K562 (cell line): Measurements from ENCODE around the gene TELO2. TPM values are rescaled to one million over a fixed set of nuclear protein-coding genes. Genes with fewer than 3 reads are reported as not detected.

ENCODE experiments used
- ATAC-seq: fragments of 200-7000 bp; cut with Tn5 transposase; 3 replicates; pipeline ENCODE4 v1.9.1; 2020; ENCODE audit warnings: moderate library complexity
- BruUV-seq: library from RNA; stranded (reverse); fragments of 400-500 nt; replicated peaks from 2 replicates; lab custom pipeline; 2021; lab: Mats Ljungman, UMichigan
- CTCF ChIA-PET: fragments of 300-600 bp; formaldehyde crosslinking; extraction: SDS; loops from one replicate; lab custom pipeline; 2021; ENCODE audit warnings: low intra/inter-chr PET ratio; lab: Yijun Ruan, JAX
- POLR2A ChIA-PET: fragments of 300-600, 350-650 bp; sonication (Branson Sonifier 250); formaldehyde crosslinking; extraction: SDS; loops from one replicate; lab custom pipeline; 2021; ENCODE audit warnings: antibody characterized with exemption, inconsistent platforms; lab: Yijun Ruan, JAX
- DNase-seq, 4 experiments: peaks; one replicate each; pipeline versions ENCODE4 v3.0.0 to v3.0.0-alpha.2; 2011 to 2018; ENCODE audit warnings: low spot score in 3 of 4, mixed read lengths in 3 of 4; ENCODE audit errors: extremely low read depth in 1 of 4
- FAIRE-seq: peaks from 2 replicates; lab custom pipeline; 2011; peaks lifted over from hg19 to GRCh38; lab: Jason Lieb, UNC
- H2AFZ ChIP-seq: 2 replicates; pipeline ENCODE4 v1.6.0; 2011; ENCODE audit warnings: low read depth, low read length, control low read depth, inconsistent platforms
- H3K27ac ChIP-seq: fragments of 200-600 bp; 3 replicates; pipeline ENCODE4 v1.8.0; 2011; ENCODE audit warnings: low read depth, mild to moderate bottlenecking, control low read depth, inconsistent platforms, low read length, moderate library complexity, mixed read lengths; ENCODE audit errors: extremely low read depth
- H3K27me3 ChIP-seq, 2 experiments: fragments of 300-600 bp in 1 of 2; 2 replicates in 1 of 2; 3 replicates in 1 of 2; pipeline versions ENCODE4 v1.6.0 to v1.8.0; 2011; ENCODE audit warnings: inconsistent platforms in 2 of 2, low read length in 2 of 2, mild to moderate bottlenecking in 1 of 2, mixed read lengths in 1 of 2, moderate library complexity in 1 of 2; ENCODE audit not compliant: control insufficient read depth in 2 of 2, insufficient read depth in 2 of 2
- H3K36me3 ChIP-seq: fragments of 300-600 bp; 3 replicates; pipeline ENCODE4 v1.8.0; 2011; ENCODE audit warnings: mild to moderate bottlenecking, low read length, inconsistent platforms; ENCODE audit not compliant: control insufficient read depth, insufficient read depth
- H3K4me1 ChIP-seq, 2 experiments: fragments of 200-600 bp in 1 of 2; replicated peaks in 1 of 2; 2 replicates in 1 of 2; 3 replicates in 1 of 2; pipeline versions ENCODE4 v1.5.1 to v1.8.0; 2011; ENCODE audit warnings: inconsistent platforms in 2 of 2, low read length in 2 of 2, mild to moderate bottlenecking in 1 of 2, mixed read lengths in 1 of 2, moderate library complexity in 1 of 2; ENCODE audit not compliant: control insufficient read depth in 2 of 2, insufficient read depth in 2 of 2
- H3K4me2 ChIP-seq: 2 replicates; pipeline ENCODE4 v1.6.1; 2011; ENCODE audit warnings: low read length, control low read depth, inconsistent platforms, mixed read lengths; ENCODE audit not compliant: insufficient read depth
- H3K4me3 ChIP-seq: fragments of 200-600 bp; sonication (generic), shearing (Covaris generic); 2 replicates; pipeline ENCODE4 v1.5.1; 2016; ENCODE audit warnings: control low read depth, inconsistent platforms
- H3K79me2 ChIP-seq: fragments of 200-600 bp; 3 replicates; pipeline ENCODE4 v1.8.0; 2011; ENCODE audit warnings: low read length, inconsistent platforms; ENCODE audit not compliant: control insufficient read depth, insufficient read depth
- H3K9ac ChIP-seq, 2 experiments: 2 replicates each; pipeline versions ENCODE4 v1.6.0 to v1.6.1; 2011; ENCODE audit warnings: low read depth in 2 of 2, low read length in 2 of 2, control low read depth in 1 of 2, inconsistent platforms in 1 of 2, mild to moderate bottlenecking in 1 of 2, mixed read lengths in 1 of 2; ENCODE audit not compliant: insufficient read depth in 1 of 2
- H3K9me1 ChIP-seq: one replicate; pipeline ENCODE4 v1.6.0; 2011; ENCODE audit warnings: inconsistent platforms, mild to moderate bottlenecking, low read length, moderate library complexity; ENCODE audit not compliant: control insufficient read depth, insufficient read depth
- H3K9me3 ChIP-seq: replicated peaks from 2 replicates; pipeline ENCODE4 v1.5.1; 2011; ENCODE audit warnings: low read depth, low read length, inconsistent platforms; ENCODE audit not compliant: control insufficient read depth, insufficient read depth
- H4K20me1 ChIP-seq: replicated peaks from 2 replicates; pipeline ENCODE4 v1.6.1; 2011; ENCODE audit warnings: low read length, inconsistent platforms, mixed read lengths; ENCODE audit not compliant: control insufficient read depth, insufficient read depth
- CHD4 ChIP-seq: fragments of 200-600 bp; sonication (generic); IDR thresholded peaks from 3 replicates; pipeline ENCODE4 v1.6.1; 2012; ENCODE audit warnings: low read depth, mild to moderate bottlenecking, mixed read lengths, low read length, inconsistent platforms; ENCODE audit not compliant: insufficient read depth, insufficient replicate concordance, poor library complexity, severe bottlenecking
- KAT8 ChIP-seq: fragments of 450-650 bp; IDR thresholded peaks from 2 replicates; pipeline ENCODE4 v1.6.1; 2016; ENCODE audit warnings: low read depth, mild to moderate bottlenecking
- NCOA2 ChIP-seq, 2 experiments: fragments of 450-650 bp; IDR thresholded peaks; 2 replicates each; pipeline ENCODE4 v1.6.1; 2018; ENCODE audit warnings: mild to moderate bottlenecking in 2 of 2, moderate library complexity in 1 of 2; ENCODE audit not compliant: partially characterized antibody in 2 of 2
- PHB ChIP-seq: fragments of 250-450 bp; sonication (Bioruptor Pico); IDR thresholded peaks from 2 replicates; pipeline ENCODE4 v1.5.0; 2021
- POLR2H ChIP-seq: IDR thresholded peaks from 2 replicates; pipeline ENCODE4 v1.6.1; 2016; ENCODE audit warnings: missing genetic modification characterization, low read depth, mild to moderate bottlenecking, control low read depth, missing compliant biosample characterization, moderate library complexity
- TCF7L2 ChIP-seq: fragments of 150-350 bp; IDR thresholded peaks from 2 replicates; pipeline ENCODE4 v1.6.1; 2016; ENCODE audit warnings: low read depth, mild to moderate bottlenecking, low read length, moderate library complexity
- ZC3H8 ChIP-seq: fragments of 450-650 bp; IDR thresholded peaks from 2 replicates; pipeline ENCODE4 v1.6.1; 2017
- ZSCAN32 ChIP-seq: fragments of 450-650 bp; formaldehyde crosslinking; IDR thresholded peaks from 2 replicates; pipeline ENCODE4 v1.4.0; 2020; ENCODE audit warnings: mild to moderate bottlenecking, moderate library complexity
- WGBS: fragments of 100-300 bp; shearing (Covaris generic); methylation state at CpG from one replicate; pipeline ENCODE4 v1.1.6; 2016; ENCODE audit warnings: low coverage, mixed read lengths; ENCODE audit not compliant: insufficient coverage; ENCODE audit errors: missing lambda C conversion rate; 5-methylcytosine and 5-hydroxymethylcytosine counted together
- in situ Hi-C: fragments of 300-500 bp; cut with MboI; formaldehyde crosslinking; loops from 4 replicates; pipeline ENCODE4 v1.15.0; 2018; ENCODE audit warnings: inconsistent platforms, mixed read lengths
- intact Hi-C: fragments of 100-400 bp; cut with micrococcal nuclease; formaldehyde crosslinking; loops from 2 replicates; pipeline ENCODE4 v1.14.2; 2022
- polyA plus RNA-seq, 8 experiments: library from polyadenylated mRNA; depleted of rRNA in 4 of 8; stranded (reverse) in 5 of 8; unstranded in 3 of 8; fragments of >200 nt; fragmentation: Nextera tagmentation in 2 of 8; fragmentation: Illumina TruSeq in 1 of 8; extraction: Ambion mirVana in 2 of 8; extraction: Trizol in 1 of 8; gene quantifications; 2 replicates each; pipeline versions ENCODE4 v1.2.1 to v1.2.3, GENCODE V29; 2011 to 2014; ENCODE audit warnings: inconsistent platforms in 1 of 8, missing spikeins in 1 of 8
- total RNA-seq, 7 experiments: library from RNA; depleted of rRNA in 6 of 7; stranded (reverse); fragments of >200 nt in 6 of 7; fragmentation: Illumina TruSeq in 2 of 7; extraction: Trizol in 2 of 7; gene quantifications; 2 replicates each; pipeline versions ENCODE4 v1.2.1 to v1.2.3, GENCODE V29; 2011 to 2021; ENCODE audit warnings: low replicate concordance in 1 of 7

TELO2 gene
- total and polyA plus RNA-seq, 9 of the 15 experiments (the other 6 are each of a cell fraction or from before 2014, with no cell fraction given) = 0.51 to 91.8 (median 14.5) TPM

DNA sequence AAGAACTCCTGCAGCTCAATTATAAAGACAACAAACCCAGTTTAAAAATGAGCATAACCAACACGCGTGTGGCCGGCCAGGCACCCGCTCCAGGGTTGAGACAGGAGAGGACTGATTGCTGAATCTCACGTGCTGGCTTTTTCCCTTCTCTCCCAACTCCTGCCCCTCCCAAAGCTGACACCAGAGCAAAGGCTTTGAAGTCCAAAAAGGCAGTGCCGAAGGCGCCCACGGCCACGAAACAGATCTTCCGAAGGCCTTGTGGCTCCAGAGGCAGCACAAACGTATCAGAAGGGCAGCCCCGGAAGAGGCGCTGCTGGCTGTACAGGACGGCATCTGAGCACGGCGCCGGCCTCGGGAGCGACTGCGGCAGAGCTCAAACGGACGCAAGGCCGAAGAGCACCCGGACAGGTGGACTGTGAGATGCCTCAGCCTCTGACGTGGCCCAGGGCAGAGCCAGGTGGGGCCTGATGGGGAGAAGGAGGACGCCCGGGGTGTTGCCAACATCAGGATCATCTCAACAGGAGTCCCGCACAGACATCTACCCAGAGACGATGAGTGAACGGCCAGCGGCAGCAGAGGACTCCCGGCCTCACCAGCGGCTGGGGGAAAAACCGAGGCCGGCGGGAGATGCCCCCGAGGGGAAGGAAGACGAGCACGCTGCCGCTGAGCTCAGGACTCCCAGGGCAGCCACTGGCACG is 28.8 kb upstream of the TELO2 start:
- in situ Hi-C loops = no loop called here
- no peaks in the 10 kb centered on the region for H3K27me3 ChIP-seq
- peak overlapping the region in 1 of 2 experiments; percentile 45; a peak in 1 of 4 replicates for H3K9ac ChIP-seq
- FAIRE-seq (no peak), ATAC-seq (no peak), DNase-seq (no peak)
- no peak overlapping the region for H3K4me3 ChIP-seq
- peaks cover 5% of the 10 kb centered on the region; the same call in 1 of the 2 replicates for H4K20me1 ChIP-seq
- H3K27ac ChIP-seq = no peak overlapping the region
- H2AFZ ChIP-seq = no peak overlapping the region
- no peaks in the 10 kb centered on the region for H3K9me3 ChIP-seq
- TF ChIP-seq POLR2H (no peak), KAT8 (no peak), TCF7L2 (no peak), ZC3H8 (no peak), ZSCAN32 (CRISPR knock-in tag) (no peak), CHD4 (no peak), NCOA2 (IDR thresholded peaks at IDR 0.05; ENCODE audit: partially characterized antibody in 2 of 2) (no peak), PHB (no peak)
- no peak overlapping the region for H3K4me2 ChIP-seq
- ChIA-PET CTCF (interaction anchor here (0.6 kb wide), 1 partner anchor 55 kb away, joined by 3 read pairs; no protein-coding TSS in a partner anchor), POLR2A (interaction anchor here (0.7 to 1.0 kb wide), 3 partner anchors 9 to 1408 kb away, joined by 3 read pairs; no protein-coding TSS in a partner anchor)
- H3K36me3 ChIP-seq = peaks cover 29% of the 10 kb centered on the region; the same call in 1 of the 3 replicates
- intact Hi-C loops = no loop called here
- H3K9me1 ChIP-seq = peaks cover 2% of the 10 kb centered on the region
- WGBS = 88% methylated on average over 22 of the region's 41 CpGs
- peaks cover 26% of the 10 kb centered on the region for H3K79me2 ChIP-seq
- H3K4me1 ChIP-seq = peaks cover 0 to 35% of the 10 kb centered on the region in 2 experiments; a peak in 2 of 5 replicates
- BruUV-seq = no TSS peak
